ENCODE measurements around the gene ESR2. TPM values are rescaled to one million over a fixed set of nuclear protein-coding genes. Genes with fewer than 3 reads are reported as not detected.

ESR2 gene
- polyA plus RNA-seq, 1 experiment = not detected

GRCh38 chr14:64075613-64076005 lies 218.6 kb downstream of the ESR2 start:
- TF ChIP-seq CTCF (IDR thresholded peaks at IDR 0.05; ENCODE audit: insufficient read depth, low read depth, low read length) = no peak
- POLR2A ChIA-PET = no interaction called here
- CTCF ChIA-PET = interaction anchor here (1.2 kb wide), 2 partner anchors 9 to 15 kb away, joined by 3 to 5 read pairs; no protein-coding TSS in a partner anchor
- Histone ChIP-seq H3K4me3 (ENCODE audit: low read depth, low read length) (no peak overlapping the region), H3K27me3 (ENCODE audit: control insufficient read depth, insufficient read depth, low read length) (no peaks in the 10 kb centered on the region), H3K36me3 (ENCODE audit: control insufficient read depth, insufficient read depth, low read length) (no peaks in the 10 kb centered on the region)
- no peak for DNase-seq (ENCODE audit: low read depth)

DNA sequence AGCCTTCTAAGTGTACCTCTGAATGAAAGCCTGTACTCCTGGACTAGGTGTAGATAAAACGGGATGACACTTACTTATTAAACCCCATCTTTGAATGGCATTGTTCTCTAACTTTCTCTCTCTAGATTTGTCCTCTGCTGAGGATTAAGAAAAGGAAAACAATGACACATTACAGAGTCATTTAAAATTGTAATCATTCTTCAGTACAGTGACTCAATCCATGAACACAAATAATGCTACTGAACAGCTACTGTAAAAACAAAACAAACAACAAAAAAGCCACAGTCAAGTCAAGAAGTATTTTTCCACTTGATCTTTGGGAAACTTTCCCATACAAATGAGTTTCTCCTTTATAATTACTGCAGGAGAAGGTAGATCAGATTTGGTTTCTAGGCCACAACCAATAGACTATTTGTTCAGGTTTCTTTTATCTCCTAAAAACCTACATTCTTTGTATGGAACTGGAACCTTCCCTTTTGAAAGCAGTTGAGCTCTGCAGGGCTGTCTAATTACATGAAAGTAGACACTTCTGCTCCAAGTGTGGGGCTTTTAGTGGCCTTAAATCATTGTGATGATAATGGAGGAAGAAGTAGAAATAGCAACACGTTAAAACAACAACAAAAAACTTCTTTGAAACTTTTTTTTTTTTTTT lies 219.1 kb downstream of the ESR2 start:
- ChIA-PET CTCF (interaction anchor here (1.2 kb wide), 2 partner anchors 10 to 14 kb away, joined by 3 to 5 read pairs; no protein-coding TSS in a partner anchor), POLR2A (interaction anchor here (0.7 kb wide), 1 partner anchor 128 kb away, joined by 3 read pairs; no protein-coding TSS in a partner anchor)
- H3K36me3 ChIP-seq (ENCODE audit: control insufficient read depth, insufficient read depth, low read length) = no peaks in the 10 kb centered on the region
- no peak for TF ChIP-seq CTCF (IDR thresholded peaks at IDR 0.05; ENCODE audit: insufficient read depth, low read depth, low read length)
- DNase-seq (ENCODE audit: low read depth) = peak; percentile 13
- H3K4me3 ChIP-seq (ENCODE audit: low read depth, low read length) = no peak overlapping the region
- H3K27me3 ChIP-seq (ENCODE audit: control insufficient read depth, insufficient read depth, low read length) = no peaks in the 10 kb centered on the region

- no peak for DNase-seq (ENCODE audit: low read depth)
These were observed 224.4 kb downstream of the ESR2 start for GRCh38 chr14:64069634-64070359.

DNA sequence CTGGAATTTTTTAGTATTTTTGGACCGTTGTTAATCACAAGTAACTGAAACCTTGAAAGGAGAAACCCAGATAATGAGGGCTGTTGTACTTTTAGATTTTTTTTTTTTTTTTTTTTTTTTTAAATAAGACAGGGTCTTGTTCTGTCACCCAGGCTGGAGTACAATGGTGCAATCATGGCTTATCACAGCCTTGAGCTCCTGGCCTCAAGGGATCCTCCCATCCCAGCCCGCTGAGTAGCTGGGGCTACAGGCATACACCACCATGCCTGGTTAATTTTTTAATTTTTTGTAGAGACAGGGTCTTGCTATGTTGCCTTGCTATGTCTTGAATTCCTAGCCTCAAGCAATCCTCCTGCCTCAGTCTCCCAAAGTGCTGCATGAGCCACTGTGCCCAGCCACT lies 229.7 kb downstream of the ESR2 start:
- TF ChIP-seq CTCF (IDR thresholded peaks at IDR 0.05; ENCODE audit: insufficient read depth, low read depth, low read length) = no peak
- ChIA-PET POLR2A (no interaction called here), CTCF (no interaction called here)
- H3K27me3 ChIP-seq (ENCODE audit: control insufficient read depth, insufficient read depth, low read length) = no peaks in the 10 kb centered on the region
- DNase-seq (ENCODE audit: low read depth) = no peak
- no peak overlapping the region for H3K4me3 ChIP-seq (ENCODE audit: low read depth, low read length)
- no peaks in the 10 kb centered on the region for H3K36me3 ChIP-seq (ENCODE audit: control insufficient read depth, insufficient read depth, low read length)

More at GRCh38 chr14:64069634-64070359, 224.4 kb downstream of the ESR2 start:
- TF ChIP-seq CTCF (IDR thresholded peaks at IDR 0.05; ENCODE audit: insufficient read depth, low read depth, low read length) = no peak
- Histone ChIP-seq H3K27me3 (ENCODE audit: control insufficient read depth, insufficient read depth, low read length) (no peaks in the 10 kb centered on the region), H3K36me3 (ENCODE audit: control insufficient read depth, insufficient read depth, low read length) (no peaks in the 10 kb centered on the region), H3K4me3 (ENCODE audit: low read depth, low read length) (no peak overlapping the region)
- ChIA-PET CTCF (interaction anchor here (1.4 kb wide), 1 partner anchor 9 kb away, joined by 6 read pairs; no protein-coding TSS in a partner anchor), POLR2A (no interaction called here)

- no peak overlapping the region for H3K4me3 ChIP-seq (ENCODE audit: low read depth, low read length)
- CTCF ChIA-PET = interaction anchor here (0.5 to 1.6 kb wide), 3 partner anchors 233 to 816 kb away, joined by 3 to 5 read pairs (median 4); no protein-coding TSS in a partner anchor
These were observed 231.6 kb downstream of the ESR2 start for GRCh38 chr14:64062381-64063115.

More at GRCh38 chr14:64062381-64063115, 231.6 kb downstream of the ESR2 start:
- no peaks in the 10 kb centered on the region for H3K27me3 ChIP-seq (ENCODE audit: control insufficient read depth, insufficient read depth, low read length)
- no peak for DNase-seq (ENCODE audit: low read depth)
- TF ChIP-seq CTCF (IDR thresholded peaks at IDR 0.05; ENCODE audit: insufficient read depth, low read depth, low read length) = no peak
- POLR2A ChIA-PET = no interaction called here
- no peaks in the 10 kb centered on the region for H3K36me3 ChIP-seq (ENCODE audit: control insufficient read depth, insufficient read depth, low read length)
